ENCODE results near the gene FAR2. TPM values are rescaled to one million over a fixed set of nuclear protein-coding genes. Genes with fewer than 3 reads are reported as not detected.
A peak's percentile ranks its signal among the peaks of the same experiment; 100 is the strongest.
"Not testable (repeated sequence)": the region's sequence is repeated elsewhere in the genome, so short reads cannot be mapped to it uniquely, and the experiment has no call there.

The FAR2 gene
- polyA plus RNA-seq, 2 donors, result 0.92 to 1.5 TPM

DNA sequence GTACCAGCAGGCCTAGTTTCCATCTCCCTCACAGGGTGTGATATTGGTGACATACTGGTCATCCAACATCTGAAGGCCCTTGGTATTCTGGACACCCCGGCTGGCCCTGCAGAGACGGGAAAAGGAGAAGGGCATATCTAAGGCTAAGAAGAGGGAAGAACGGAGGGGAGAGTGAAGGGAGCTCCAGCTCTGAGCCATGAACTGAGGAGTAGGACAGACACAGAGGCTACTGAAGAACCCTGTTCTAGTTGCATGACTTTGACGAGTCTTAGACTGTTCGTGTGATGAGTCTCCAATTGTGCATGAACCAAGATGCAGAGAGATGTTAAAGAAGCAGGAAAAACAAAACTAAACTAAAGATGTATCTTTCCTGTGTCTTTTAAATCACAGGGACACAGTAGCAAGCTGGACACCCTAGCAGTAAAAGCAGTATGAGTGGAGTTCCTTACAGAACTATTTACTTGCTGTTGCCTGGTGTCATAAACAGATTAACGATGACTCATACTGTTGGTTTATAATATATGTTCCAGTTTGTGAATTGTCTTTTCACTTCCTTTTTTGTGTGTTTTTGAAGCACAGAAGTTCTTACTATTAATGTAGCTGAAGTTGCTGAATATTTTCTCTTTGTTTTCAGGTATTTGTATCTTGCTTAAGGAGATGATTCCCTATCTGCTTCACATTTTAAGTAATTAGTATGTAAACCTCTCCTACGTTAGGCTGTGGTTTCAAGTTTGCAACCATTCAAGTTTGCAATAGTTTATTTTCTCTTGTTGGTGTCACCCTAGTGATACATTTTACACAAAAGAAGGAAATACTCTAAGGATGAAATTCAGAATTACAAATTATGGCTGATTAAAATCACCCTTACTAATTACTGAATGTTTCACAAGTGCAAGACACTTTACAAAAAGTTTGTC, 15.7 kb downstream of the FAR2 start:
- H3K27ac ChIP-seq (ENCODE audit: low read depth in 2 of 2, low read length in 1 of 2), result peak overlapping the region; percentile 9 to 47
- H3K27me3 ChIP-seq (ENCODE audit: control insufficient read depth in 1 of 2, insufficient read depth in 2 of 2, low read length in 2 of 2), result no peaks in the 10 kb centered on the region
- no peaks in the 10 kb centered on the region for H3K36me3 ChIP-seq (ENCODE audit: control insufficient read depth in 2 of 2, insufficient read depth in 2 of 2, low read length in 1 of 2)
- no peaks in the 10 kb centered on the region for H3K4me1 ChIP-seq (ENCODE audit: control insufficient read depth in 2 of 2, insufficient read depth in 2 of 2, low read length in 1 of 2)
- H3K4me3 ChIP-seq (ENCODE audit: low read depth in 1 of 2, low read length in 2 of 2), result no peak overlapping the region
- 50 to 53% methylated on average over 7 of the region's 7 CpGs for WGBS, 2 donors
- no peaks in the 10 kb centered on the region for H3K9me3 ChIP-seq (ENCODE audit: control insufficient read depth in 2 of 2, insufficient read depth in 1 of 2, low read depth in 1 of 2, low read length in 1 of 2)

DNA sequence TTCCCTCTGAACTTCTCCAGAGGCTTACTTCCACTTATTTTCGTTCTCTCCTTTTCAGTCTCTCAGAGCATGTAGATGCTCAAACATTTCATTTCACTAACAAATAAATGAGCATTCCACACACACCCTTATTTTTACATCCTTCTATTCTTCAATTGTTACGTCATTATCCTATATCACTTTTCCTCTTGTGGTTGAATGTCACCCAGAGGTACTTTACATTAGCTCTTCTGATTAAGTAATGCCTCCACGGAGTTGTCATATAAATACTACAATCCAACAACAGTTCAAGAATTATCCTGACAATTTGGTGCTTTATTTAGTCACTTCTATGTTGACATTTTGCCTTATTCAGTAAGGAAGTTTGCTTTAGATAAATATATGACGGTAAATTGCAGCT, 18.4 kb downstream of the FAR2 start:
- Histone ChIP-seq H3K27ac (ENCODE audit: low read depth in 2 of 2, low read length in 1 of 2) (no peak overlapping the region), H3K9me3 (ENCODE audit: control insufficient read depth in 2 of 2, insufficient read depth in 1 of 2, low read depth in 1 of 2, low read length in 1 of 2) (no peaks in the 10 kb centered on the region), H3K4me3 (ENCODE audit: low read depth in 1 of 2, low read length in 2 of 2) (no peak overlapping the region), H3K36me3 (ENCODE audit: control insufficient read depth in 2 of 2, insufficient read depth in 2 of 2, low read length in 1 of 2) (no peaks in the 10 kb centered on the region), H3K27me3 (ENCODE audit: control insufficient read depth in 1 of 2, insufficient read depth in 2 of 2, low read length in 2 of 2) (no peaks in the 10 kb centered on the region), H3K4me1 (ENCODE audit: control insufficient read depth in 2 of 2, insufficient read depth in 2 of 2, low read length in 1 of 2) (no peaks in the 10 kb centered on the region)
- 68 to 72% methylated on average over 4 of the region's 4 CpGs for WGBS, 2 donors

DNA sequence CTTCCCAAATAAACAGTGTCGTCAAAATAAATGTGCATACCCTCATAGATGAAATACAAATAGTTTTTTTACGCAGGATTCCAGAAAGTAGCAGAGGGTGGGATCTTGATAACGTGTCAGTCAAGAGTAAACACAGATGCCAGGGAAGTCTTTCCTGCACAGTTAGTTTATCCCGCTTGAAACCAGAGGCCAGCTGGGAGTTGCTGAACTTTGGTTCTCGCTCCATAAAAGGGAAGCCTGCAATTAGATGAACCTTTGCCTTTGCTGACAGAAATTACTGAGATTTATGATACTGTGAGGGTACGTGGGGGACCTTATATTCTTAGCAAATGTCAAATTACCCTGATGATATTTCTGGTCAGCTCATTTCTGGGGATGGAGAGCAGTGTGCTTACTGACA, 18.9 kb downstream of the FAR2 start:
- no peaks in the 10 kb centered on the region for H3K36me3 ChIP-seq (ENCODE audit: control insufficient read depth in 2 of 2, insufficient read depth in 2 of 2, low read length in 1 of 2)
- no peak overlapping the region for H3K27ac ChIP-seq (ENCODE audit: low read depth in 2 of 2, low read length in 1 of 2)
- no peaks in the 10 kb centered on the region for H3K4me1 ChIP-seq (ENCODE audit: control insufficient read depth in 2 of 2, insufficient read depth in 2 of 2, low read length in 1 of 2)
- no peaks in the 10 kb centered on the region for H3K9me3 ChIP-seq (ENCODE audit: control insufficient read depth in 2 of 2, insufficient read depth in 1 of 2, low read depth in 1 of 2, low read length in 1 of 2)
- H3K4me3 ChIP-seq (ENCODE audit: low read depth in 1 of 2, low read length in 2 of 2), result no peak overlapping the region
- H3K27me3 ChIP-seq (ENCODE audit: control insufficient read depth in 1 of 2, insufficient read depth in 2 of 2, low read length in 2 of 2), result no peaks in the 10 kb centered on the region
- 66 to 72% methylated on average over 6 of the region's 6 CpGs for WGBS, 2 donors

DNA sequence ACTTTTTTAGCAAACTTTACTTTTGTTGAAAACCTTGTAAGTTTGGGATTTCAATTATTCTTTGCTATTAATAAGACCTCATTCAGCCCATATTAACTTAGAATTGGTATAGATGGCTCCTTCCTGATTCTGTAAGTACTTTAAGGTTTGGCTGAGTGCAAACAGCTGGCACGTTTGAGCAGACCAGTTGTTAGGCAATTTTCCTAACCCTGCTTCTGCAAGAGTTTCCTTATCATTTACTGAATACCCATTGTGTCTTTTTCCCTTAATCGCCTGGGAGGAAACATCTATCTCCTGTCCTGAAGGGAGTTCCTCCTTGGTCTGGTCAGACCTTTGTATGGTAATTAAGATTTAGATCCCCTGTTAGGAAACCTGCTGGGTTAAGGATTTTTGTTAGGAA, 20.9 kb downstream of the FAR2 start:
- not testable (repeated sequence) for H3K4me3 ChIP-seq (ENCODE audit: low read depth in 1 of 2, low read length in 2 of 2); H3K27me3 ChIP-seq (ENCODE audit: control insufficient read depth in 1 of 2, insufficient read depth in 2 of 2, low read length in 2 of 2); H3K27ac ChIP-seq (ENCODE audit: low read depth in 2 of 2, low read length in 1 of 2); H3K4me1 ChIP-seq (ENCODE audit: control insufficient read depth in 2 of 2, insufficient read depth in 2 of 2, low read length in 1 of 2); H3K9me3 ChIP-seq (ENCODE audit: control insufficient read depth in 2 of 2, insufficient read depth in 1 of 2, low read depth in 1 of 2, low read length in 1 of 2); H3K36me3 ChIP-seq (ENCODE audit: control insufficient read depth in 2 of 2, insufficient read depth in 2 of 2, low read length in 1 of 2)
- 32 to 51% methylated on average over 2 of the region's 2 CpGs for WGBS, 2 donors

DNA sequence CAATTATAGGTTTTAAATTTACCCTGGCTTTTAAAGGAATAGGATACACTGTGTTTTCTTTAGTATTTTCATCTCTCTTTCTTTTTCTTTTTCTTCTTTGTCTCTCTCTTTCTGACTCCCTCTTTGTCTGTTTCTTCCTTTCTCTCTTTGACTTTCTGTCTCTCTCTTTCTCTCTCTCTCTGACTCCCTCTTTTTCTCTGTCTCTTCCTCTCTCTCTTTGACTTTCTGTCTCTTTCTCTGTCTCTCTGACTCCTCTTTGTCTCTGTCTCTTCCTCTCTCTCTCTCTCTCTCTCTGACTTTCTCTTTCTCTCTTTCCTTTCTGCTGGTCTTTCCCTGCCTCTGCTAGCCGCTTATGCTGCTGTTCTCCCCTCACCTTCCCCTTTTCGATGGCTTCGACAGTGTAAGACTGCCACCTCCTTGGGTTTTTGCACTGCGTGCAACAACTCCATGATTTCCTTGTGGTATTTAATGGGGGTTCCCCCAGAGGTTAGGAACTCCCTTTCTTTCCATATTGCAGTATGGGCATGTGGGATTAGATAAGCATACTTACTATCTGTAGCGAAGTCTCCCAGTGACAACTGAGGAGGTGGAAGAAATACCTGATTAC, 21.5 kb downstream of the FAR2 start:
- WGBS, 2 donors, result 90 to 92% methylated on average over 5 of the region's 5 CpGs
- H3K4me1 ChIP-seq (ENCODE audit: control insufficient read depth in 2 of 2, insufficient read depth in 2 of 2, low read length in 1 of 2); H3K4me3 ChIP-seq (ENCODE audit: low read depth in 1 of 2, low read length in 2 of 2); H3K27me3 ChIP-seq (ENCODE audit: control insufficient read depth in 1 of 2, insufficient read depth in 2 of 2, low read length in 2 of 2); H3K9me3 ChIP-seq (ENCODE audit: control insufficient read depth in 2 of 2, insufficient read depth in 1 of 2, low read depth in 1 of 2, low read length in 1 of 2); H3K36me3 ChIP-seq (ENCODE audit: control insufficient read depth in 2 of 2, insufficient read depth in 2 of 2, low read length in 1 of 2); H3K27ac ChIP-seq (ENCODE audit: low read depth in 2 of 2, low read length in 1 of 2): not testable (repeated sequence)

DNA sequence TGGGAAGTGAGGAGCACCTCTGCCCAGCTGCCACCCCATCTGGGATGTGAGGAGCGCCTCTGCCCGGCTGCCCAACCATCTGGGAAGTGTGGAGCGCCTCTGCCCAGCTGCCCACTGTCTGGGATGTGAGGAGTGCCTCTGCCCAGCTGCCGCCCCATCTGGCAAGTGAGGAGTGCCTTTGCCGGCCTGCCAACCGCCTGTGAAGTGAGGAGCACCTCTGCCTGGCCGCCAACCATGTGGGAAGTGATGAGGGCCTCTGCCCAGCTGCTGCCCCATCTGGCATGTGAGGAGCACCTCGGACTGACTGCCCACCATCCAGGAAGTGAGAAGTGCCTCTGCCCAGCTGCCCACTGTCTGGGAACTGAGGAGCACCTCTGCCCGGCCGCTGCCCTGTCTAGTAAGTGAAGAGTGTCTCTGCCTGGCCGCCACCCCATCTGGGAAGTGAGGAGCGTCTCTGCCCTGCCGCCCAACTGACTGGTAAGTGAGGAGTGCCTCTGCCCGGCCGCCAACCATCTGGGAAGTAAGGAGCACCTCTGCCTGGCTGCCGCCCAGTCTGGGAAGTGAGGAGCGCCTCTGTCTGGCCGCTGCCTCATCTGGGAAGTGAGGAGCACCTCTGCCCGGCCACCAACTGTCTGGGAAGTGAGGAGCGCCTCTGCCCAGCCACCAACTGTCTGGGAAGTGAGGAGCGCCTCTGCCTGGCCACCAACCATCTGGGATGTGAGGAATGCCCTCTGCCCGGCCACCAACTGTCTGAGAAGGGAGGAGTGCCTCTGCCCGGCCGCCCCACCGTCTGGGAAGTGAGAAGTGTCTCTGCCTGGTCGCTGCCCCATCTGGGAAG, 22.6 kb downstream of the FAR2 start:
- no peaks in the 10 kb centered on the region for H3K9me3 ChIP-seq (ENCODE audit: control insufficient read depth in 2 of 2, insufficient read depth in 1 of 2, low read depth in 1 of 2, low read length in 1 of 2)
- H3K4me1 ChIP-seq (ENCODE audit: control insufficient read depth in 2 of 2, insufficient read depth in 2 of 2, low read length in 1 of 2), result no peaks in the 10 kb centered on the region
- no peak overlapping the region for H3K4me3 ChIP-seq (ENCODE audit: low read depth in 1 of 2, low read length in 2 of 2)
- no peak overlapping the region for H3K27ac ChIP-seq (ENCODE audit: low read depth in 2 of 2, low read length in 1 of 2)
- 85 to 92% methylated on average over 26 of the region's 26 CpGs for WGBS, 2 donors
- no peaks in the 10 kb centered on the region for H3K27me3 ChIP-seq (ENCODE audit: control insufficient read depth in 1 of 2, insufficient read depth in 2 of 2, low read length in 2 of 2)
- H3K36me3 ChIP-seq (ENCODE audit: control insufficient read depth in 2 of 2, insufficient read depth in 2 of 2, low read length in 1 of 2), result no peaks in the 10 kb centered on the region

DNA sequence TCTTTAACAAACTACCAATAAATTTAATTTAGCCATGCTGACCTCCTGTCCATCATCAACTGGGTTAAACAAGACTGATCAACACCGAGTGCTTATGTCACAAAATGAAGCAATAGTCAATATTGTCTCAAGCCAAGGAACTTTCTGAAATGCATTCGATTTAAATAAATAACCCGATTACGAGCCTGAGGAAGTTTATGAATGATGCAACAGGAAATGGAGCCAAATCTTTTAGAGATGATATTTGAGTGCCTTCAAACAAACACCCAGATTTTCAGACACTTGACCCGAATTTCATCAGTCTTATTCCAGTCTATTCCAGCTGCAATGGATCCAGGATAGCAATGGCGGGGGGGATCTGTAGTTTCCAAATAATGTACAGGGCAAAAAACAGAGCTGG, 27.9 kb downstream of the FAR2 start:
- no peaks in the 10 kb centered on the region for H3K9me3 ChIP-seq (ENCODE audit: control insufficient read depth in 2 of 2, insufficient read depth in 1 of 2, low read depth in 1 of 2, low read length in 1 of 2)
- H3K4me3 ChIP-seq (ENCODE audit: low read depth in 1 of 2, low read length in 2 of 2), result no peak overlapping the region
- no peaks in the 10 kb centered on the region for H3K27me3 ChIP-seq (ENCODE audit: control insufficient read depth in 1 of 2, insufficient read depth in 2 of 2, low read length in 2 of 2)
- H3K4me1 ChIP-seq (ENCODE audit: control insufficient read depth in 2 of 2, insufficient read depth in 2 of 2, low read length in 1 of 2), result no peaks in the 10 kb centered on the region
- WGBS, 2 donors, result 58 to 64% methylated on average over 6 of the region's 6 CpGs
- H3K27ac ChIP-seq (ENCODE audit: low read depth in 2 of 2, low read length in 1 of 2), result no peak overlapping the region
- H3K36me3 ChIP-seq (ENCODE audit: control insufficient read depth in 2 of 2, insufficient read depth in 2 of 2, low read length in 1 of 2), result no peaks in the 10 kb centered on the region

DNA sequence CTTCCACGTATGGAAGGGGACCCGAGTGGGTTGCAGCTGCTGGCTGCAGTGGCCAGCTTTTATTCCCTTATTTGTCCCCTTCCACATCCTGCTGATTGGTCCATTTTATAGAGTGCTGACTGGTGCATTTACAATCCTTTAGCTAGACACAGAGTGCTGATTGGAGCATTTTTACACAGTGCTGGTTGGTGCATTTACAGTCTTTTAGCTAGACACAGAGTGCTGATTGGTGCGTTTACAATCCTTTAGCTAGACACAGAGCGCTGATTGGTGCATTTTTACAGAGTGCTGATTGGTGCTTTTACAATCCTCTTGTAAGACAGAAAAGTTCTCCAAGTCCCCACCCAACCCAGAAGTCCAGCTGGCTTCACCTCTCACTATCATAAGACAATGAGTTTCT, 33.2 kb downstream of the FAR2 start:
- not testable (repeated sequence) for H3K27me3 ChIP-seq (ENCODE audit: control insufficient read depth in 1 of 2, insufficient read depth in 2 of 2, low read length in 2 of 2); H3K9me3 ChIP-seq (ENCODE audit: control insufficient read depth in 2 of 2, insufficient read depth in 1 of 2, low read depth in 1 of 2, low read length in 1 of 2); H3K27ac ChIP-seq (ENCODE audit: low read depth in 2 of 2, low read length in 1 of 2); H3K36me3 ChIP-seq (ENCODE audit: control insufficient read depth in 2 of 2, insufficient read depth in 2 of 2, low read length in 1 of 2); H3K4me1 ChIP-seq (ENCODE audit: control insufficient read depth in 2 of 2, insufficient read depth in 2 of 2, low read length in 1 of 2); H3K4me3 ChIP-seq (ENCODE audit: low read depth in 1 of 2, low read length in 2 of 2)
- 95 to 98% methylated on average over 3 to 4 of the region's 4 CpGs for WGBS, 2 donors

DNA sequence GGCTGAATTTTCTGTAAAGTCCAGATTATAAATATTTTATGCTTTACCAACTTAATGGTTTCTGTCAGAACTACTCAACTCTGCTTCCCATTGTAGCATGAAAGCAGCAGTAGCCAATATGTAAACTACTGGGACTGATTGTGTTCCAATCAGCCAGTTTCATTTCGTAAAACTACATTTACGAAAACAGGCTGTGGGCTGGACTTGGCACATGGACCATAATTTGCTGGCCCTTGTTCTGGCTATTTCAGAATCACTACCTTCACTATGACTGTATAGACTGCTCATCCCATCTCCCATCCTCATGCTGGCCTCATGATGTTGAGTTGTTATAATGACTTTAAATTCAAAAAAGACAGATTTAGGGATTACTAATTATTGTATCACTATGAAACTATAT, 38.7 kb downstream of the FAR2 start:
- H3K27me3 ChIP-seq (ENCODE audit: control insufficient read depth in 1 of 2, insufficient read depth in 2 of 2, low read length in 2 of 2), result no peaks in the 10 kb centered on the region
- H3K4me1 ChIP-seq (ENCODE audit: control insufficient read depth in 2 of 2, insufficient read depth in 2 of 2, low read length in 1 of 2), result no peaks in the 10 kb centered on the region
- H3K27ac ChIP-seq (ENCODE audit: low read depth in 2 of 2, low read length in 1 of 2), result no peak overlapping the region
- no peak overlapping the region for H3K4me3 ChIP-seq (ENCODE audit: low read depth in 1 of 2, low read length in 2 of 2)
- no peaks in the 10 kb centered on the region for H3K9me3 ChIP-seq (ENCODE audit: control insufficient read depth in 2 of 2, insufficient read depth in 1 of 2, low read depth in 1 of 2, low read length in 1 of 2)
- 70 to 73% methylated on average over 2 of the region's 2 CpGs for WGBS, 2 donors
- H3K36me3 ChIP-seq (ENCODE audit: control insufficient read depth in 2 of 2, insufficient read depth in 2 of 2, low read length in 1 of 2), result no peaks in the 10 kb centered on the region
